ENCODE data around the gene KCNT2. TPM values are rescaled to one million over a fixed set of nuclear protein-coding genes. Genes with fewer than 3 reads are reported as not detected.

KCNT2 gene
- total and polyA plus RNA-seq, 9 of the 15 experiments (the other 6 are each of a cell fraction or from before 2014, with no cell fraction given) = 0.13 to 0.73 (median 0.28) TPM

GRCh38 chr1:196425513-196425912 lies 182.7 kb downstream of the KCNT2 start:
- Histone ChIP-seq H3K27ac (ENCODE audit: extremely low read depth, low read depth, low read length) (no peak overlapping the region), H3K36me3 (ENCODE audit: control insufficient read depth, insufficient read depth, low read length) (no peaks in the 10 kb centered on the region), H4K20me1 (replicated peaks; ENCODE audit: control insufficient read depth, insufficient read depth, low read length) (no peaks in the 10 kb centered on the region), H3K9me1 (ENCODE audit: control insufficient read depth, insufficient read depth, low read length) (no peaks in the 10 kb centered on the region), H3K27me3 (ENCODE audit: control insufficient read depth in 2 of 2, insufficient read depth in 2 of 2, low read length in 2 of 2) (no peaks in the 10 kb centered on the region), H3K4me1 (replicated peaks in 1 of 2; ENCODE audit: control insufficient read depth in 2 of 2, insufficient read depth in 2 of 2, low read length in 2 of 2) (no peaks in the 10 kb centered on the region), H3K9me3 (replicated peaks; ENCODE audit: control insufficient read depth, insufficient read depth, low read depth, low read length) (no peaks in the 10 kb centered on the region), H2AFZ (ENCODE audit: low read depth, low read length) (no peak overlapping the region), H3K4me3 (no peak overlapping the region), H3K79me2 (ENCODE audit: control insufficient read depth, insufficient read depth, low read length) (no peaks in the 10 kb centered on the region), H3K4me2 (ENCODE audit: insufficient read depth, low read length) (no peak overlapping the region), H3K9ac (ENCODE audit: insufficient read depth in 1 of 2, low read depth in 2 of 2, low read length in 2 of 2) (no peak overlapping the region)
- ChIA-PET POLR2A (no interaction called here), CTCF (ENCODE audit: low intra/inter-chr PET ratio) (no interaction called here)
- no peak for FAIRE-seq
- TF ChIP-seq CREM (IDR thresholded peaks at IDR 0.05; ENCODE audit: low read depth) = no peak
- TF ChIP-seq CC2D1A (IDR thresholded peaks at IDR 0.05) = no peak
- intact Hi-C loops (cut with micrococcal nuclease) = no loop called here
- in situ Hi-C loops (cut with MboI) = no loop called here
- DNase-seq (ENCODE audit: extremely low read depth in 1 of 4, low spot score in 3 of 4) = no peak
- WGBS (ENCODE audit: insufficient coverage, low coverage, missing lambda C conversion rate) = 17% methylated on average over 1 of the region's 1 CpG
- ATAC-seq = no peak
- no TSS peak for BruUV-seq (replicated peaks)

- CTCF ChIA-PET (ENCODE audit: low intra/inter-chr PET ratio) = no interaction called here
- Histone ChIP-seq H3K9ac (ENCODE audit: insufficient read depth in 1 of 2, low read depth in 2 of 2, low read length in 2 of 2) (no peak overlapping the region), H3K27me3 (ENCODE audit: control insufficient read depth in 2 of 2, insufficient read depth in 2 of 2, low read length in 2 of 2) (no peaks in the 10 kb centered on the region), H3K4me1 (replicated peaks in 1 of 2; ENCODE audit: control insufficient read depth in 2 of 2, insufficient read depth in 2 of 2, low read length in 2 of 2) (no peaks in the 10 kb centered on the region), H3K4me3 (no peak overlapping the region), H3K79me2 (ENCODE audit: control insufficient read depth, insufficient read depth, low read length) (no peaks in the 10 kb centered on the region), H2AFZ (ENCODE audit: low read depth, low read length) (no peak overlapping the region), H3K9me3 (replicated peaks; ENCODE audit: control insufficient read depth, insufficient read depth, low read depth, low read length) (no peaks in the 10 kb centered on the region), H4K20me1 (replicated peaks; ENCODE audit: control insufficient read depth, insufficient read depth, low read length) (no peaks in the 10 kb centered on the region), H3K27ac (ENCODE audit: extremely low read depth, low read depth, low read length) (no peak overlapping the region), H3K9me1 (ENCODE audit: control insufficient read depth, insufficient read depth, low read length) (no peaks in the 10 kb centered on the region), H3K4me2 (ENCODE audit: insufficient read depth, low read length) (no peak overlapping the region), H3K36me3 (ENCODE audit: control insufficient read depth, insufficient read depth, low read length) (no peaks in the 10 kb centered on the region)
- in situ Hi-C loops (cut with MboI) (no loop called here), intact Hi-C loops (cut with micrococcal nuclease) (no loop called here)
- POLR2A ChIA-PET = no interaction called here
- no peak for FAIRE-seq
- no peak for TF ChIP-seq CAMTA2 (CRISPR knock-in tag; conservative IDR thresholded peaks at IDR 0.05)
- TF ChIP-seq BCL6 (CRISPR knock-in tag; IDR thresholded peaks at IDR 0.05) = no peak
- TF ChIP-seq ADNP (tag; IDR thresholded peaks at IDR 0.05) = no peak
- no peak for TF ChIP-seq ARID3B (CRISPR knock-in tag; IDR thresholded peaks at IDR 0.05; ENCODE audit: borderline replicate concordance)
- TF ChIP-seq ZKSCAN1 (IDR thresholded peaks at IDR 0.05; ENCODE audit: low read depth, low read length) = no peak
- no peak for TF ChIP-seq ZNF696 (CRISPR knock-in tag; conservative IDR thresholded peaks at IDR 0.05)
- no peak for TF ChIP-seq TBP (optimal IDR thresholded peaks at IDR 0.05; ENCODE audit: low read depth, low read length)
- TF ChIP-seq MAZ (CRISPR knock-in tag; conservative IDR thresholded peaks at IDR 0.05 in 1 of 2, IDR thresholded peaks at IDR 0.05 in 1 of 2) = no peak
- TF ChIP-seq TCFL5 (CRISPR knock-in tag; conservative IDR thresholded peaks at IDR 0.05) = no peak
- TF ChIP-seq DDX20 (tag; IDR thresholded peaks at IDR 0.05; ENCODE audit: low read depth) = no peak
- no peak for TF ChIP-seq SMARCE1 (IDR thresholded peaks at IDR 0.05)
- ATAC-seq = no peak
- no peak for DNase-seq (ENCODE audit: extremely low read depth in 1 of 4, low spot score in 3 of 4)
- BruUV-seq (replicated peaks) = no TSS peak
Measured at GRCh38 chr1:196423612-196424011, 184.6 kb downstream of the KCNT2 start.
